ENCODE measurements around the gene OLIG1.

OLIG1 gene

DNA sequence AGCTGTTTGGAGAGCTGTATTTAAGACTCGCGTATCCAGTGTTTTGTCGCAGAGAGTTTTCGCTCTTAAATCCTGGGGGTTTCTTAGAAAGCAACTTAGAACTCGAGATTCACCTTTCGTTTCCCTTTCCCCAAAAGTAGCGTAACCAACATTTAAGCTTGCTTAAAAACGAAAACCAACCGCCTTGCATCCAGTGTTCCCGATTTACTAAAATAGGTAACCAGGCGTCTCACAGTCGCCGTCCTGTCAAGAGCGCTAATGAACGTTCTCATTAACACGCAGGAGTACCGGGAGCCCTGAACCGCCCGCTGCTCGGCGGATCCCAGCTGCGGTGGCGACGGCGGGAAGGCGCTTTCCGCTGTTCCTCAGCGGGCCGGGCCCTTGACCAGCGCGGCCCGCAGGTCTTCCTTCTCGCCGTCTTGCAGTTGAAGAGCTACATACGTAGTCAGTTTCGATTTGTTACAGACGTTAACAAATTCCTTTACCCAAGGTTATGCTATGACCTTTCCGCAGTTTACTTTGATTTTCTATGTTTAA is 1.9 kb downstream of the OLIG1 start:
- H3K27ac Mint-ChIP-seq: no peak overlapping the region
- peaks cover 4% of the 10 kb centered on the region for H3K36me3 Mint-ChIP-seq (ENCODE audit: low read depth)
- peaks cover 15% of the 10 kb centered on the region for H3K9me3 Mint-ChIP-seq
- peak overlapping the region; percentile 69 to 79 (median 78) for H3K4me3 Mint-ChIP-seq
- H3K4me1 Mint-ChIP-seq: peaks cover 17% of the 10 kb centered on the region
- peaks cover 97% of the 10 kb centered on the region for H3K27me3 Mint-ChIP-seq (ENCODE audit: low read depth)
- TF ChIP-seq, protein P1, sequence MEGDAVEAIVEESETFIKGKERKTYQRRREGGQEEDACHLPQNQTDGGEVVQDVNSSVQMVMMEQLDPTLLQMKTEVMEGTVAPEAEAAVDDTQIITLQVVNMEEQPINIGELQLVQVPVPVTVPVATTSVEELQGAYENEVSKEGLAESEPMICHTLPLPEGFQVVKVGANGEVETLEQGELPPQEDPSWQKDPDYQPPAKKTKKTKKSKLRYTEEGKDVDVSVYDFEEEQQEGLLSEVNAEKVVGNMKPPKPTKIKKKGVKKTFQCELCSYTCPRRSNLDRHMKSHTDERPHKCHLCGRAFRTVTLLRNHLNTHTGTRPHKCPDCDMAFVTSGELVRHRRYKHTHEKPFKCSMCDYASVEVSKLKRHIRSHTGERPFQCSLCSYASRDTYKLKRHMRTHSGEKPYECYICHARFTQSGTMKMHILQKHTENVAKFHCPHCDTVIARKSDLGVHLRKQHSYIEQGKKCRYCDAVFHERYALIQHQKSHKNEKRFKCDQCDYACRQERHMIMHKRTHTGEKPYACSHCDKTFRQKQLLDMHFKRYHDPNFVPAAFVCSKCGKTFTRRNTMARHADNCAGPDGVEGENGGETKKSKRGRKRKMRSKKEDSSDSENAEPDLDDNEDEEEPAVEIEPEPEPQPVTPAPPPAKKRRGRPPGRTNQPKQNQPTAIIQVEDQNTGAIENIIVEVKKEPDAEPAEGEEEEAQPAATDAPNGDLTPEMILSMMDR (IDR thresholded peaks at IDR 0.05; ENCODE audit: unreplicated experiment in 3 of 3): no peak

DNA sequence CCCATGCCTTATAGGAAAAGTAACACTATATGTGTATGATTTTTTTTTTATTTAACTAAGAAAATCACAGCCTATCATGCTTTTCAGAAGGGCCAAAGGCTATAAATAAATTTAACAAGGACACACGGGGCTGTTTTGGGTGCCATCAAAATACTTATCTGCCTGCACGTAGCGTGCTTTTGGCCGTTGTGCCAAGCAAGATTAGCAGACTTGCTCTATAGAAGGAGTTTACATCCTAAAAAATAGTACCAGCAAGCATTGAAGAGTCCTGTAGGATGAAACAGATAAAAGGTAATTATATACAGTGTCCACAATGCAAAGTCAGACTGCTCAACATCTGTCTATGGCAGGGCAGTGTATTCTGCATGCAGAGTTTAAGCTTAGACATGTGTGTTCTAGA is 3.7 kb downstream of the OLIG1 start:
- H3K36me3 Mint-ChIP-seq (ENCODE audit: low read depth): peaks cover under 1% of the 10 kb centered on the region
- TF ChIP-seq, protein P1 (IDR thresholded peaks at IDR 0.05; ENCODE audit: unreplicated experiment in 3 of 3): no peak
- H3K27ac Mint-ChIP-seq: no peak overlapping the region
- H3K9me3 Mint-ChIP-seq: peaks cover 9% of the 10 kb centered on the region
- peaks cover 17% of the 10 kb centered on the region for H3K4me1 Mint-ChIP-seq
- no peak overlapping the region for H3K4me3 Mint-ChIP-seq
- peaks cover 97% of the 10 kb centered on the region for H3K27me3 Mint-ChIP-seq (ENCODE audit: low read depth)

DNA sequence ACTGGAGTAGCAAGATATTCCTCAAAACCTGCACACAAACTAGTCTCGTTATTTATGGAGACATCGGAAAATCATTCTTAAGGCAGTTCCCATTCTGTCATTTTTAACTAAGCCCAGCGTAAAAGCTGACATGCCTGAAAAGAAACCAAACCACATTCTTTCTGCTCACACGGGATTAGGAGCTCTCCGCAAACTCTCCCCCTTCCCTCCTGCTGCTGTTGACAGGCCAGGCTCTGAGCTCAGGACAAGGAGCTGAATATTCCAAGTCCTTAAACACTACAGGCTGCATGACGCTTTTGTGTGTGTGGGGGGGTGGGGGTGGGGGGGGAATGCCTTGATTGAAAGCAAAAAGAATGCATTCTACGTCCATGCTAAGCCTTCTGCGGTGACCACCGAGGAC is 5.2 kb downstream of the OLIG1 start:
- Mint-ChIP-seq H3K9me3 (peaks cover 2% of the 10 kb centered on the region), H3K27me3 (ENCODE audit: low read depth) (peaks cover 94% of the 10 kb centered on the region), H3K27ac (peak overlapping the region in 1 of 3 experiments; percentile 29), H3K4me1 (peaks cover 12% of the 10 kb centered on the region), H3K36me3 (ENCODE audit: low read depth) (no peaks in the 10 kb centered on the region), H3K4me3 (no peak overlapping the region)
- TF ChIP-seq, protein P1 (IDR thresholded peaks at IDR 0.05; ENCODE audit: unreplicated experiment in 3 of 3): no peak

DNA sequence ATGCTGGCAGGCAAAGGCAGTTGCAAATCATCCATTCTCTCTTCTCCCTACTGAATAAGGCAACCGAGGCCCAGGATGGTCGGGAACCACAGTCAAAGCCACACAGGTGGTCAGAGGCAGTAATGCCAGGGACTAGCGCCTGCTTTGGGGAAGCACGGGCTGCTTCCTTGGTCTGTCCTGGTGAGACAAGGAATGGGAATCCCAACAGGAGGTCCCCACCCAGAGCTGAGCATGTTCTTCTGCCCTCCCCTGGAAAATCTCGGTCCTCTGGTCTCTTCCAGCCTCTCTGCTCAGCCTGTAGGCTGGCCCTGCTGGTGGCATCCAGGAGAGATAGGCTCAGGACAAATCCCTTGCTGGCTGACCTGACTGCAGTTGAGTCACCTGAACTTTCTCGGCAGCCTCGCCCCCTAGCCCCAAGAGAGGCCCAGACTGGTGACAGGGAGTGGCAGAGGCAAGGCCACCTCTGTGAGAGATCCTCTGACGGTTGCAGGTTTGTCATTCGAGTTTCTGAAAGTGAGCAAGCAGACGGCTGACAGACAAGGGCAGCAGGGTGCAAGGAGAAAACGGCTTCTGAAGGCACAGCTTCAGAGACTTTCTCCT is 5.8 kb downstream of the OLIG1 start:
- TF ChIP-seq, protein P1 (IDR thresholded peaks at IDR 0.05; ENCODE audit: unreplicated experiment in 3 of 3): no peak
- H3K27me3 Mint-ChIP-seq (ENCODE audit: low read depth): peaks cover 96% of the 10 kb centered on the region
- peaks cover 12% of the 10 kb centered on the region for H3K4me1 Mint-ChIP-seq
- H3K36me3 Mint-ChIP-seq (ENCODE audit: low read depth): no peaks in the 10 kb centered on the region
- no peak overlapping the region for H3K27ac Mint-ChIP-seq
- peaks cover 2% of the 10 kb centered on the region for H3K9me3 Mint-ChIP-seq
- H3K4me3 Mint-ChIP-seq: no peak overlapping the region

DNA sequence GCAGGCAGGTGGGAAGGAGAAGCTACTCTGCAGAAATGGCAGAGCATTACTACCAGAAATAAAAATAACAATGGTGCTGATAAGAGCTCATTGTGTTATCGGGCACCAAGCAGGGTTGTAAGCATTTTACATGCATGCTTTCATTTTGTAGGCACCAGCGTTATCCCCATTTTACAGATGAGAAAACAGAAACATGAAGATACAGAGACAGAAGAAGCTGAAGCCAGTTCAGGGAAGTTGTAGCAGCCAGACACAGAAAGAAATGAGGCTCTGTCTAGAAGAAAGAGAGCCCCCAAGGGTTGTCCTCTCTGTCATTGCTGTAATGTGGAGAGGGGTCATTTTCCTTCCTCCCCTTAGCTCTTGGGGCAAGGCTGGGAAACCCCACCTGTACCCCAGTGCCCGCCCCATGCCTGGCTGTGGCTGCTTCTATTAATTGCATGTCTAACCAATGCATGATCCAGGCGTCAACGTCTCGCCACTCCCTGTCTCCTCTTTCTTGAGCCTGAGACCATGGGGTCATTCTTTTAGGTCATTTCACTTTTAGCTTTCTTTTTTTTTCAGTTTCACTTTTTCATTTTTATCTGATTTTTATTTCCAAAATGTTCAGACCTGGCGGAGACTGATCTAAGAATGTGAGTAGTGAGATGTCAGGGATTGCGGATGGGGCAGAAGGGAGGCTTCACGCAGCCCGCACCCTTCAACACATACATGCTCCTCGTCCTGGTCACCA is 6.8 kb downstream of the OLIG1 start:
- peaks cover 89% of the 10 kb centered on the region for H3K27me3 Mint-ChIP-seq (ENCODE audit: low read depth)
- H3K4me3 Mint-ChIP-seq: no peak overlapping the region
- peaks cover 2% of the 10 kb centered on the region for H3K9me3 Mint-ChIP-seq
- H3K4me1 Mint-ChIP-seq: peaks cover 6% of the 10 kb centered on the region
- TF ChIP-seq, protein P1 (IDR thresholded peaks at IDR 0.05; ENCODE audit: unreplicated experiment in 3 of 3): no peak
- no peak overlapping the region for H3K27ac Mint-ChIP-seq
- no peaks in the 10 kb centered on the region for H3K36me3 Mint-ChIP-seq (ENCODE audit: low read depth)
